Measurements from ENCODE around the gene LYSMD2. TPM values are rescaled to one million over a fixed set of nuclear protein-coding genes. Genes with fewer than 3 reads are reported as not detected.

The LYSMD2 gene
- total and polyA plus RNA-seq, 2 of the 8 experiments (the other 6 are each of a cell fraction or from before 2014, with no cell fraction given): 2.2 to 2.7 TPM

- TF ChIP-seq, protein P1, sequence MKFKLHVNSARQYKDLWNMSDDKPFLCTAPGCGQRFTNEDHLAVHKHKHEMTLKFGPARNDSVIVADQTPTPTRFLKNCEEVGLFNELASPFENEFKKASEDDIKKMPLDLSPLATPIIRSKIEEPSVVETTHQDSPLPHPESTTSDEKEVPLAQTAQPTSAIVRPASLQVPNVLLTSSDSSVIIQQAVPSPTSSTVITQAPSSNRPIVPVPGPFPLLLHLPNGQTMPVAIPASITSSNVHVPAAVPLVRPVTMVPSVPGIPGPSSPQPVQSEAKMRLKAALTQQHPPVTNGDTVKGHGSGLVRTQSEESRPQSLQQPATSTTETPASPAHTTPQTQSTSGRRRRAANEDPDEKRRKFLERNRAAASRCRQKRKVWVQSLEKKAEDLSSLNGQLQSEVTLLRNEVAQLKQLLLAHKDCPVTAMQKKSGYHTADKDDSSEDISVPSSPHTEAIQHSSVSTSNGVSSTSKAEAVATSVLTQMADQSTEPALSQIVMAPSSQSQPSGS (IDR thresholded peaks at IDR 0.05; ENCODE audit: low read length): no peak
- no peak for TF ChIP-seq CTCF (IDR thresholded peaks at IDR 0.05; ENCODE audit: control extremely low read depth in 1 of 3, insufficient read depth in 1 of 3, low read depth in 1 of 3, low read length in 3 of 3)
- TF ChIP-seq NRF1 (IDR thresholded peaks at IDR 0.05; ENCODE audit: low read depth, low read length): no peak
- TF ChIP-seq CBX5 (IDR thresholded peaks at IDR 0.05; ENCODE audit: low read depth, low read length): no peak
- TF ChIP-seq KDM1A (IDR thresholded peaks at IDR 0.05; ENCODE audit: borderline replicate concordance, low read length): no peak
- TF ChIP-seq SAP30 (IDR thresholded peaks at IDR 0.05; ENCODE audit: insufficient read depth, insufficient replicate concordance, low read length): no peak
- TF ChIP-seq E2F6 (IDR thresholded peaks at IDR 0.05): no peak
- no peak for TF ChIP-seq EP300 (IDR thresholded peaks at IDR 0.05; ENCODE audit: borderline replicate concordance in 1 of 2, low read depth in 2 of 2, low read length in 2 of 2)
These were observed 1.1 kb upstream of the LYSMD2 start (continued) for GRCh38 chr15:51738553-51738952.

All from H1 (cell line).